GM19438 (cell line): ENCODE data around the gene TRABD.
"Not testable (repeated sequence)": the region's sequence is repeated elsewhere in the genome, so short reads cannot be mapped to it uniquely, and the experiment has no call there.

Source experiments
- ATAC-seq: cut with Tn5 transposase; IDR thresholded peaks from one replicate; pipeline ENCODE4 v1.9.1; 2021; ENCODE audit warnings: low read depth; ENCODE audit not compliant: unreplicated experiment

TRABD gene

GRCh38 chr22:50200461-50201190, 14.9 kb downstream of the TRABD start, which contains the start of gene SELENOO:
TSS of gene SELENOO (plus strand) at chr22:50201011. CDS start at chr22:50201037, 26 bp downstream.
- peak; percentile 64 for ATAC-seq

- peak; percentile 12 for ATAC-seq
Observed at GRCh38 chr22:50201191-50202129, 15.7 kb downstream of the TRABD start.

- no peak for ATAC-seq
Observed at GRCh38 chr22:50202130-50202666, 16.5 kb downstream of the TRABD start.

- ATAC-seq: no peak
Observed at GRCh38 chr22:50203288-50203687, 17.6 kb downstream of the TRABD start.

GRCh38 chr22:50204571-50204970, 18.9 kb downstream of the TRABD start:
- no peak for ATAC-seq

- ATAC-seq: not testable (repeated sequence)
Observed at GRCh38 chr22:50204998-50205397, 19.3 kb downstream of the TRABD start.

GRCh38 chr22:50205781-50206569, 20.3 kb downstream of the TRABD start:
- no peak for ATAC-seq

GRCh38 chr22:50206599-50206998, 20.9 kb downstream of the TRABD start:
- no peak for ATAC-seq

- no peak for ATAC-seq
Observed at GRCh38 chr22:50207383-50208140, 21.8 kb downstream of the TRABD start.

GRCh38 chr22:50208430-50208938, 22.8 kb downstream of the TRABD start:
- ATAC-seq: no peak

- ATAC-seq: no peak
Observed at GRCh38 chr22:50208939-50209892, 23.5 kb downstream of the TRABD start.

- no peak for ATAC-seq
Observed at GRCh38 chr22:50209893-50210292, 24.2 kb downstream of the TRABD start.

- no peak for ATAC-seq
Observed at GRCh38 chr22:50210378-50211139, 24.8 kb downstream of the TRABD start.

- no peak for ATAC-seq
Observed at GRCh38 chr22:50211147-50211546, 25.4 kb downstream of the TRABD start.

GRCh38 chr22:50213263-50213662, 27.6 kb downstream of the TRABD start:
- no peak for ATAC-seq

GRCh38 chr22:50215297-50216054, 29.8 kb downstream of the TRABD start:
- ATAC-seq: no peak
